ENCODE results near the gene OTOP3.

The OTOP3 gene

GRCh38 chr17:74935585-74936469 lies at the start of gene OTOP3:
TSS of gene OTOP3 (plus strand) at chr17:74935898. CDS start at chr17:74935922, 24 bp downstream.
- H3K36me3 ChIP-seq (ENCODE audit: control insufficient read depth, insufficient read depth, low read length), result no peaks in the 10 kb centered on the region
- H3K9ac ChIP-seq (ENCODE audit: low read length), result no peak within 1 kb of the TSS
- H3K4me1 ChIP-seq (ENCODE audit: control insufficient read depth, insufficient read depth, low read length), result no peaks in the 10 kb centered on the region
- H3K27ac ChIP-seq (ENCODE audit: low read depth, low read length), result no peak within 1 kb of the TSS
- H3K27me3 ChIP-seq (ENCODE audit: control insufficient read depth, insufficient read depth, low read length), result peaks cover 36% of the 10 kb centered on the region
- no peak within 1 kb of the TSS for H3K4me3 ChIP-seq (ENCODE audit: low read length)

- no peak overlapping the region for H3K9ac ChIP-seq (ENCODE audit: low read length)
- no peak overlapping the region for H3K27ac ChIP-seq (ENCODE audit: low read depth, low read length)
- peaks cover 19% of the 10 kb centered on the region for H3K27me3 ChIP-seq (ENCODE audit: control insufficient read depth, insufficient read depth, low read length)
- H3K36me3 ChIP-seq (ENCODE audit: control insufficient read depth, insufficient read depth, low read length), result no peaks in the 10 kb centered on the region
- H3K4me3 ChIP-seq (ENCODE audit: low read length), result no peak overlapping the region
- H3K4me1 ChIP-seq (ENCODE audit: control insufficient read depth, insufficient read depth, low read length), result no peaks in the 10 kb centered on the region
Observed at GRCh38 chr17:74888469-74888868, 47.2 kb upstream of the OTOP3 start.

GRCh38 chr17:74890554-74890953 lies 45.1 kb upstream of the OTOP3 start:
- H3K27me3 ChIP-seq (ENCODE audit: control insufficient read depth, insufficient read depth, low read length), result peaks cover 25% of the 10 kb centered on the region
- H3K4me1 ChIP-seq (ENCODE audit: control insufficient read depth, insufficient read depth, low read length), result no peaks in the 10 kb centered on the region
- H3K4me3 ChIP-seq (ENCODE audit: low read length), result no peak overlapping the region
- H3K9ac ChIP-seq (ENCODE audit: low read length), result no peak overlapping the region
- H3K27ac ChIP-seq (ENCODE audit: low read depth, low read length), result no peak overlapping the region
- H3K36me3 ChIP-seq (ENCODE audit: control insufficient read depth, insufficient read depth, low read length), result no peaks in the 10 kb centered on the region

- Histone ChIP-seq H3K4me1 (ENCODE audit: control insufficient read depth, insufficient read depth, low read length) (no peaks in the 10 kb centered on the region), H3K9ac (ENCODE audit: low read length) (no peak overlapping the region), H3K27ac (ENCODE audit: low read depth, low read length) (no peak overlapping the region), H3K4me3 (ENCODE audit: low read length) (no peak overlapping the region), H3K27me3 (ENCODE audit: control insufficient read depth, insufficient read depth, low read length) (peaks cover 23% of the 10 kb centered on the region), H3K36me3 (ENCODE audit: control insufficient read depth, insufficient read depth, low read length) (no peaks in the 10 kb centered on the region)
Observed at GRCh38 chr17:74892013-74892841, 43.5 kb upstream of the OTOP3 start.

- no peak within 1 kb of the TSS for H3K9ac ChIP-seq (ENCODE audit: low read length)
- peak within 1 kb of the TSS; percentile 24 for H3K4me3 ChIP-seq (ENCODE audit: low read length)
Observed at GRCh38 chr17:74892974-74893911, 42.5 kb upstream of the OTOP3 start, which contains the start of gene FADS6. TSS of gene FADS6 (minus strand) at chr17:74893633. CDS start at chr17:74893595, 38 bp downstream.

GRCh38 chr17:74893936-74894671 lies 41.6 kb upstream of the OTOP3 start:
- H3K27ac ChIP-seq (ENCODE audit: low read depth, low read length), result no peak overlapping the region
- no peak overlapping the region for H3K9ac ChIP-seq (ENCODE audit: low read length)
- H3K27me3 ChIP-seq (ENCODE audit: control insufficient read depth, insufficient read depth, low read length), result peaks cover 19% of the 10 kb centered on the region
- H3K4me3 ChIP-seq (ENCODE audit: low read length), result no peak overlapping the region
- H3K4me1 ChIP-seq (ENCODE audit: control insufficient read depth, insufficient read depth, low read length), result no peaks in the 10 kb centered on the region
- no peaks in the 10 kb centered on the region for H3K36me3 ChIP-seq (ENCODE audit: control insufficient read depth, insufficient read depth, low read length)

More at GRCh38 chr17:74892974-74893911, 42.5 kb upstream of the OTOP3 start, which contains the start of gene FADS6:
- peaks cover 23% of the 10 kb centered on the region for H3K27me3 ChIP-seq (ENCODE audit: control insufficient read depth, insufficient read depth, low read length)
- no peaks in the 10 kb centered on the region for H3K4me1 ChIP-seq (ENCODE audit: control insufficient read depth, insufficient read depth, low read length)
- H3K36me3 ChIP-seq (ENCODE audit: control insufficient read depth, insufficient read depth, low read length), result no peaks in the 10 kb centered on the region
- no peak within 1 kb of the TSS for H3K27ac ChIP-seq (ENCODE audit: low read depth, low read length)

GRCh38 chr17:74898376-74898946 lies 37.2 kb upstream of the OTOP3 start:
- H3K4me1 ChIP-seq (ENCODE audit: control insufficient read depth, insufficient read depth, low read length), result no peaks in the 10 kb centered on the region
- H3K36me3 ChIP-seq (ENCODE audit: control insufficient read depth, insufficient read depth, low read length), result no peaks in the 10 kb centered on the region
- H3K4me3 ChIP-seq (ENCODE audit: low read length), result no peak overlapping the region
- H3K27ac ChIP-seq (ENCODE audit: low read depth, low read length), result no peak overlapping the region
- H3K9ac ChIP-seq (ENCODE audit: low read length), result no peak overlapping the region
- peaks cover 9% of the 10 kb centered on the region for H3K27me3 ChIP-seq (ENCODE audit: control insufficient read depth, insufficient read depth, low read length)

- no peak overlapping the region for H3K27ac ChIP-seq (ENCODE audit: low read depth, low read length)
- no peak overlapping the region for H3K4me3 ChIP-seq (ENCODE audit: low read length)
- no peaks in the 10 kb centered on the region for H3K36me3 ChIP-seq (ENCODE audit: control insufficient read depth, insufficient read depth, low read length)
- H3K27me3 ChIP-seq (ENCODE audit: control insufficient read depth, insufficient read depth, low read length), result peaks cover 7% of the 10 kb centered on the region
- H3K9ac ChIP-seq (ENCODE audit: low read length), result no peak overlapping the region
- H3K4me1 ChIP-seq (ENCODE audit: control insufficient read depth, insufficient read depth, low read length), result no peaks in the 10 kb centered on the region
Observed at GRCh38 chr17:74900208-74900607, 35.5 kb upstream of the OTOP3 start.

- Histone ChIP-seq H3K9ac (ENCODE audit: low read length) (no peak overlapping the region), H3K4me1 (ENCODE audit: control insufficient read depth, insufficient read depth, low read length) (no peaks in the 10 kb centered on the region), H3K36me3 (ENCODE audit: control insufficient read depth, insufficient read depth, low read length) (no peaks in the 10 kb centered on the region), H3K27ac (ENCODE audit: low read depth, low read length) (no peak overlapping the region), H3K4me3 (ENCODE audit: low read length) (no peak overlapping the region), H3K27me3 (ENCODE audit: control insufficient read depth, insufficient read depth, low read length) (peaks cover 7% of the 10 kb centered on the region)
Observed at GRCh38 chr17:74901353-74902135, 34.2 kb upstream of the OTOP3 start.

- Histone ChIP-seq H3K27me3 (ENCODE audit: control insufficient read depth, insufficient read depth, low read length) (peaks cover 7% of the 10 kb centered on the region), H3K4me1 (ENCODE audit: control insufficient read depth, insufficient read depth, low read length) (no peaks in the 10 kb centered on the region), H3K9ac (ENCODE audit: low read length) (no peak overlapping the region), H3K36me3 (ENCODE audit: control insufficient read depth, insufficient read depth, low read length) (no peaks in the 10 kb centered on the region), H3K27ac (ENCODE audit: low read depth, low read length) (no peak overlapping the region), H3K4me3 (ENCODE audit: low read length) (no peak overlapping the region)
Observed at GRCh38 chr17:74903034-74903433, 32.7 kb upstream of the OTOP3 start.

Measured in rectal smooth muscle tissue (tissue), 1 donor.